K562 (cell line): ENCODE results near the gene GCNT2. TPM values are rescaled to one million over a fixed set of nuclear protein-coding genes. Genes with fewer than 3 reads are reported as not detected.

ENCODE experiments used
- ATAC-seq: fragments of 200-7000 bp; cut with Tn5 transposase; 3 replicates; pipeline ENCODE4 v1.9.1; 2020; ENCODE audit warnings: moderate library complexity
- BruUV-seq: library from RNA; stranded (reverse); fragments of 400-500 nt; replicated peaks from 2 replicates; lab custom pipeline; 2021; lab: Mats Ljungman, UMichigan
- CTCF ChIA-PET: fragments of 300-600 bp; formaldehyde crosslinking; extraction: SDS; loops from one replicate; lab custom pipeline; 2021; ENCODE audit warnings: low intra/inter-chr PET ratio; lab: Yijun Ruan, JAX
- POLR2A ChIA-PET: fragments of 300-600, 350-650 bp; sonication (Branson Sonifier 250); formaldehyde crosslinking; extraction: SDS; loops from one replicate; lab custom pipeline; 2021; ENCODE audit warnings: antibody characterized with exemption, inconsistent platforms; lab: Yijun Ruan, JAX
- DNase-seq, 4 experiments: peaks; one replicate each; pipeline versions ENCODE4 v3.0.0 to v3.0.0-alpha.2; 2011 to 2018; ENCODE audit warnings: low spot score in 3 of 4, mixed read lengths in 3 of 4; ENCODE audit errors: extremely low read depth in 1 of 4
- FAIRE-seq: peaks from 2 replicates; lab custom pipeline; 2011; peaks lifted over from hg19 to GRCh38; lab: Jason Lieb, UNC
- H2AFZ ChIP-seq: 2 replicates; pipeline ENCODE4 v1.6.0; 2011; ENCODE audit warnings: low read depth, low read length, control low read depth, inconsistent platforms
- H3K27ac ChIP-seq: fragments of 200-600 bp; 3 replicates; pipeline ENCODE4 v1.8.0; 2011; ENCODE audit warnings: low read depth, mild to moderate bottlenecking, control low read depth, inconsistent platforms, low read length, moderate library complexity, mixed read lengths; ENCODE audit errors: extremely low read depth
- H3K27me3 ChIP-seq, 2 experiments: fragments of 300-600 bp in 1 of 2; 2 replicates in 1 of 2; 3 replicates in 1 of 2; pipeline versions ENCODE4 v1.6.0 to v1.8.0; 2011; ENCODE audit warnings: inconsistent platforms in 2 of 2, low read length in 2 of 2, mild to moderate bottlenecking in 1 of 2, mixed read lengths in 1 of 2, moderate library complexity in 1 of 2; ENCODE audit not compliant: control insufficient read depth in 2 of 2, insufficient read depth in 2 of 2
- H3K36me3 ChIP-seq: fragments of 300-600 bp; 3 replicates; pipeline ENCODE4 v1.8.0; 2011; ENCODE audit warnings: mild to moderate bottlenecking, low read length, inconsistent platforms; ENCODE audit not compliant: control insufficient read depth, insufficient read depth
- H3K4me1 ChIP-seq, 2 experiments: fragments of 200-600 bp in 1 of 2; replicated peaks in 1 of 2; 2 replicates in 1 of 2; 3 replicates in 1 of 2; pipeline versions ENCODE4 v1.5.1 to v1.8.0; 2011; ENCODE audit warnings: inconsistent platforms in 2 of 2, low read length in 2 of 2, mild to moderate bottlenecking in 1 of 2, mixed read lengths in 1 of 2, moderate library complexity in 1 of 2; ENCODE audit not compliant: control insufficient read depth in 2 of 2, insufficient read depth in 2 of 2
- H3K4me2 ChIP-seq: 2 replicates; pipeline ENCODE4 v1.6.1; 2011; ENCODE audit warnings: low read length, control low read depth, inconsistent platforms, mixed read lengths; ENCODE audit not compliant: insufficient read depth
- H3K4me3 ChIP-seq: fragments of 200-600 bp; sonication (generic), shearing (Covaris generic); 2 replicates; pipeline ENCODE4 v1.5.1; 2016; ENCODE audit warnings: control low read depth, inconsistent platforms
- H3K79me2 ChIP-seq: fragments of 200-600 bp; 3 replicates; pipeline ENCODE4 v1.8.0; 2011; ENCODE audit warnings: low read length, inconsistent platforms; ENCODE audit not compliant: control insufficient read depth, insufficient read depth
- H3K9ac ChIP-seq, 2 experiments: 2 replicates each; pipeline versions ENCODE4 v1.6.0 to v1.6.1; 2011; ENCODE audit warnings: low read depth in 2 of 2, low read length in 2 of 2, control low read depth in 1 of 2, inconsistent platforms in 1 of 2, mild to moderate bottlenecking in 1 of 2, mixed read lengths in 1 of 2; ENCODE audit not compliant: insufficient read depth in 1 of 2
- H3K9me1 ChIP-seq: one replicate; pipeline ENCODE4 v1.6.0; 2011; ENCODE audit warnings: inconsistent platforms, mild to moderate bottlenecking, low read length, moderate library complexity; ENCODE audit not compliant: control insufficient read depth, insufficient read depth
- H3K9me3 ChIP-seq: replicated peaks from 2 replicates; pipeline ENCODE4 v1.5.1; 2011; ENCODE audit warnings: low read depth, low read length, inconsistent platforms; ENCODE audit not compliant: control insufficient read depth, insufficient read depth
- H4K20me1 ChIP-seq: replicated peaks from 2 replicates; pipeline ENCODE4 v1.6.1; 2011; ENCODE audit warnings: low read length, inconsistent platforms, mixed read lengths; ENCODE audit not compliant: control insufficient read depth, insufficient read depth
- WGBS: fragments of 100-300 bp; shearing (Covaris generic); methylation state at CpG from one replicate; pipeline ENCODE4 v1.1.6; 2016; ENCODE audit warnings: low coverage, mixed read lengths; ENCODE audit not compliant: insufficient coverage; ENCODE audit errors: missing lambda C conversion rate; 5-methylcytosine and 5-hydroxymethylcytosine counted together
- in situ Hi-C: fragments of 300-500 bp; cut with MboI; formaldehyde crosslinking; loops from 4 replicates; pipeline ENCODE4 v1.15.0; 2018; ENCODE audit warnings: inconsistent platforms, mixed read lengths
- intact Hi-C: fragments of 100-400 bp; cut with micrococcal nuclease; formaldehyde crosslinking; loops from 2 replicates; pipeline ENCODE4 v1.14.2; 2022
- polyA plus RNA-seq, 8 experiments: library from polyadenylated mRNA; depleted of rRNA in 4 of 8; stranded (reverse) in 5 of 8; unstranded in 3 of 8; fragments of >200 nt; fragmentation: Nextera tagmentation in 2 of 8; fragmentation: Illumina TruSeq in 1 of 8; extraction: Ambion mirVana in 2 of 8; extraction: Trizol in 1 of 8; gene quantifications; 2 replicates each; pipeline versions ENCODE4 v1.2.1 to v1.2.3, GENCODE V29; 2011 to 2014; ENCODE audit warnings: inconsistent platforms in 1 of 8, missing spikeins in 1 of 8
- total RNA-seq, 7 experiments: library from RNA; depleted of rRNA in 6 of 7; stranded (reverse); fragments of >200 nt in 6 of 7; fragmentation: Illumina TruSeq in 2 of 7; extraction: Trizol in 2 of 7; gene quantifications; 2 replicates each; pipeline versions ENCODE4 v1.2.1 to v1.2.3, GENCODE V29; 2011 to 2021; ENCODE audit warnings: low replicate concordance in 1 of 7
- TF ChIP-seq, protein P1 (sequence below): fragments of 450-650 bp; formaldehyde crosslinking; IDR thresholded peaks from 2 replicates; pipeline ENCODE4 v1.4.0; 2020; ENCODE audit warnings: mild to moderate bottlenecking, mixed read lengths
- TF ChIP-seq, protein P2 (sequence below): sonication (generic); formaldehyde crosslinking; IDR thresholded peaks from 2 replicates; pipeline ENCODE4 v1.8.0; 2022; ENCODE audit warnings: missing genetic modification reagents, mild to moderate bottlenecking, borderline replicate concordance

Gene GCNT2
- total and polyA plus RNA-seq, 9 of the 15 experiments (the other 6 are each of a cell fraction or from before 2014, with no cell fraction given) = 0.78 to 2.6 (median 1.6) TPM

DNA sequence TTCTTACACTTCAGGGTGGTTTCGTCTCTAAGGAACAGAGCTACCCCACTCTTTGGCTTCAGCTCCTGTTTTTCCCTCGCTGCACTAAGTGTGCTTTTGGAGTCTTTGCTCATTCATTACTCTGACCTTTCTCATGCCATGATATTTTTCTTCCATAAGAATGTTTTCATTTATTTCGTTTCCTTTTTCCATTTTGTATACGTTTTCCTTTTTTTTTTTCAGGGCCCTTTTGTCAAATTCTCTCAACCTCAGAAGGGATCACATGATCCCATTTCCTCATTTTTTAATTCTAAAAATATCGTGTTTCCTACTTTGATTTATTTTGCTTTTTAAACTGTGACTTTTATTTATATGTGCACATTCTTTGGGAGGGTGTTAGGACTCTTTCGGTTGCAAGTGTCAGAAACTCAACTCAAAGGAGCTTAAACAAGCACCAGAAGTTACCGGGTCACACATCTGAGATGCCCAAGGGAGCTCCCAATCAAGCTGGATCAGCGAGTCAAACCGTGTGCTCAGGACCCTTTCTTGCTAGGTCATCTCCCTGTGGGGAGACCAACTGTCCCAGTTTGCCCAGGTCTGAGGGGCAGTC lies 40.6 kb downstream of the GCNT2 start:
- 9% methylated on average over 9 of the region's 9 CpGs for WGBS
- Histone ChIP-seq H3K4me3 (no peak overlapping the region), H2AFZ (no peak overlapping the region), H3K9me3 (no peaks in the 10 kb centered on the region), H3K27me3 (peaks cover 29 to 55% of the 10 kb centered on the region in 2 experiments), H3K4me1 (no peaks in the 10 kb centered on the region), H3K4me2 (no peak overlapping the region), H4K20me1 (no peaks in the 10 kb centered on the region), H3K36me3 (no peaks in the 10 kb centered on the region), H3K9ac (no peak overlapping the region), H3K27ac (no peak overlapping the region), H3K9me1 (no peaks in the 10 kb centered on the region), H3K79me2 (no peaks in the 10 kb centered on the region)
- ChIA-PET CTCF (no interaction called here), POLR2A (interaction anchor here (0.7 to 1.1 kb wide), 2 partner anchors 8 to 36 kb away, joined by 3 read pairs; no protein-coding TSS in a partner anchor)
- in situ Hi-C loops = no loop called here
- FAIRE-seq = no peak
- no peak for ATAC-seq
- intact Hi-C loops = no loop called here
- DNase-seq = no peak
- TF ChIP-seq, protein P1, sequence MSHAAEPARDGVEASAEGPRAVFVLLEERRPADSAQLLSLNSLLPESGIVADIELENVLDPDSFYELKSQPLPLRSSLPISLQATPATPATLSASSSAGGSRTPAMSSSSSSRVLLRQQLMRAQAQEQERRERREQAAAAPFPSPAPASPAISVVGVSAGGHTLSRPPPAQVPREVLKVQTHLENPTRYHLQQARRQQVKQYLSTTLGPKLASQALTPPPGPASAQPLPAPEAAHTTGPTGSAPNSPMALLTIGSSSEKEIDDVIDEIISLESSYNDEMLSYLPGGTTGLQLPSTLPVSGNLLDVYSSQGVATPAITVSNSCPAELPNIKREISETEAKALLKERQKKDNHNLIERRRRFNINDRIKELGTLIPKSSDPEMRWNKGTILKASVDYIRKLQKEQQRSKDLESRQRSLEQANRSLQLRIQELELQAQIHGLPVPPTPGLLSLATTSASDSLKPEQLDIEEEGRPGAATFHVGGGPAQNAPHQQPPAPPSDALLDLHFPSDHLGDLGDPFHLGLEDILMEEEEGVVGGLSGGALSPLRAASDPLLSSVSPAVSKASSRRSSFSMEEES = peak; percentile 55
- TF ChIP-seq, protein P2, sequence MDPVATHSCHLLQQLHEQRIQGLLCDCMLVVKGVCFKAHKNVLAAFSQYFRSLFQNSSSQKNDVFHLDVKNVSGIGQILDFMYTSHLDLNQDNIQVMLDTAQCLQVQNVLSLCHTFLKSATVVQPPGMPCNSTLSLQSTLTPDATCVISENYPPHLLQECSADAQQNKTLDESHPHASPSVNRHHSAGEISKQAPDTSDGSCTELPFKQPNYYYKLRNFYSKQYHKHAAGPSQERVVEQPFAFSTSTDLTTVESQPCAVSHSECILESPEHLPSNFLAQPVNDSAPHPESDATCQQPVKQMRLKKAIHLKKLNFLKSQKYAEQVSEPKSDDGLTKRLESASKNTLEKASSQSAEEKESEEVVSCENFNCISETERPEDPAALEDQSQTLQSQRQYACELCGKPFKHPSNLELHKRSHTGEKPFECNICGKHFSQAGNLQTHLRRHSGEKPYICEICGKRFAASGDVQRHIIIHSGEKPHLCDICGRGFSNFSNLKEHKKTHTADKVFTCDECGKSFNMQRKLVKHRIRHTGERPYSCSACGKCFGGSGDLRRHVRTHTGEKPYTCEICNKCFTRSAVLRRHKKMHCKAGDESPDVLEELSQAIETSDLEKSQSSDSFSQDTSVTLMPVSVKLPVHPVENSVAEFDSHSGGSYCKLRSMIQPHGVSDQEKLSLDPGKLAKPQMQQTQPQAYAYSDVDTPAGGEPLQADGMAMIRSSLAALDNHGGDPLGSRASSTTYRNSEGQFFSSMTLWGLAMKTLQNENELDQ (CRISPR knock-in tag) = no peak
- BruUV-seq = no TSS peak
